GM12878 (cell line): Measurements from ENCODE around the gene ARVCF. TPM values are rescaled to one million over a fixed set of nuclear protein-coding genes. Genes with fewer than 3 reads are reported as not detected.

Experiments
- ATAC-seq: fragments of 200-7000 bp; cut with Tn5 transposase; 3 replicates; pipeline ENCODE4 v1.9.1; 2020; ENCODE audit warnings: mild to moderate bottlenecking, moderate library complexity
- BruUV-seq: library from RNA; stranded (reverse); fragments of 400-500 nt; replicated peaks from 2 replicates; lab custom pipeline; 2021; lab: Mats Ljungman, UMichigan
- CTCF ChIA-PET: fragments of 300-600 bp; sonication (Branson Sonifier 250); formaldehyde crosslinking; extraction: SDS; loops from one replicate; lab custom pipeline; 2021; ENCODE audit warnings: inconsistent platforms; lab: Yijun Ruan, JAX
- POLR2A ChIA-PET: fragments of 350-600 bp; formaldehyde crosslinking; extraction: SDS; loops from one replicate; lab custom pipeline; 2021; ENCODE audit warnings: inconsistent platforms; lab: Charles Lee
- RAD21 ChIA-PET: fragments of 300-600 bp; sonication (Branson Sonifier 250); formaldehyde crosslinking; loops from one replicate; lab custom pipeline; 2023; ENCODE audit warnings: antibody characterized with exemption; ENCODE audit not compliant: unreplicated experiment; lab: Charles Lee
- SMC1A ChIA-PET: fragments of 300-600 bp; sonication (Branson Sonifier 250); formaldehyde crosslinking; loops from one replicate; lab custom pipeline; 2023; ENCODE audit not compliant: unreplicated experiment, uncharacterized antibody; lab: Charles Lee
- DNase-seq: peaks from one replicate; pipeline ENCODE4 v3.0.0-alpha.2; 2011; ENCODE audit warnings: low read depth, low spot score
- FAIRE-seq: peaks from 3 replicates; lab custom pipeline; 2011; peaks lifted over from hg19 to GRCh38; lab: Jason Lieb, UNC
- H2AFZ ChIP-seq: 2 replicates; pipeline ENCODE4 v1.6.0; 2011; ENCODE audit warnings: low read depth, low read length, control low read depth; ENCODE audit not compliant: control insufficient read depth
- H3K27ac ChIP-seq: 2 replicates; pipeline ENCODE4 v1.5.1; 2011; ENCODE audit warnings: control low read depth; ENCODE audit not compliant: control insufficient read depth, insufficient read depth
- H3K27me3 ChIP-seq, 2 experiments: replicated peaks in 1 of 2; 2 replicates each; pipeline versions ENCODE4 v1.6.0 to v1.6.1; 2011; ENCODE audit warnings: low read length in 1 of 2; ENCODE audit not compliant: control insufficient read depth in 2 of 2, insufficient read depth in 2 of 2
- H3K36me3 ChIP-seq, 2 experiments: 2 replicates each; pipeline ENCODE4 v1.5.1; 2011; ENCODE audit warnings: low read length in 1 of 2; ENCODE audit not compliant: control insufficient read depth in 2 of 2, insufficient read depth in 2 of 2
- H3K4me1 ChIP-seq: 2 replicates; pipeline ENCODE4 v1.6.1; 2011; ENCODE audit warnings: mild to moderate bottlenecking, low read length, moderate library complexity, mixed read lengths; ENCODE audit not compliant: control insufficient read depth, insufficient read depth
- H3K4me2 ChIP-seq: 2 replicates; pipeline ENCODE4 v1.6.0; 2011; ENCODE audit warnings: control low read depth; ENCODE audit not compliant: control insufficient read depth, insufficient read depth
- H3K4me3 ChIP-seq: fragments of 200-600 bp; sonication (generic); 2 replicates; pipeline ENCODE4 v1.5.1; 2016
- H3K79me2 ChIP-seq: 2 replicates; pipeline ENCODE4 v1.6.0; 2011; ENCODE audit warnings: low read length; ENCODE audit not compliant: control insufficient read depth, insufficient read depth
- H3K9ac ChIP-seq: 2 replicates; pipeline ENCODE4 v1.8.0; 2011; ENCODE audit warnings: low read length, control low read depth, mixed read lengths; ENCODE audit not compliant: control insufficient read depth, insufficient read depth
- H3K9me3 ChIP-seq: replicated peaks from 3 replicates; pipeline ENCODE4 v1.5.1; 2011; ENCODE audit warnings: mild to moderate bottlenecking, low read length; ENCODE audit not compliant: control insufficient read depth, insufficient read depth
- H4K20me1 ChIP-seq: 2 replicates; pipeline ENCODE4 v1.6.0; 2011; ENCODE audit not compliant: control insufficient read depth, insufficient read depth
- CUX1 ChIP-seq: IDR thresholded peaks from 2 replicates; pipeline ENCODE4 v1.6.1; 2012; ENCODE audit warnings: improper control_type of control experiment, low read depth, low read length; ENCODE audit not compliant: insufficient replicate concordance
- NBN ChIP-seq: fragments of 450-650 bp; IDR thresholded peaks from 2 replicates; pipeline ENCODE4 v1.6.1; 2016
- NKRF ChIP-seq: fragments of 450-650 bp; conservative IDR thresholded peaks from 2 replicates; pipeline ENCODE4 v1.6.1; 2017; ENCODE audit warnings: mild to moderate bottlenecking, moderate library complexity
- PML ChIP-seq: IDR thresholded peaks from 2 replicates; pipeline ENCODE4 v1.6.1; 2012; ENCODE audit warnings: low read length, inconsistent platforms
- PRDM15 ChIP-seq: fragments of 450-650 bp; formaldehyde crosslinking; IDR thresholded peaks from 2 replicates; pipeline ENCODE4 v1.4.0; 2020; ENCODE audit warnings: mild to moderate bottlenecking, moderate library complexity
- STAT1 ChIP-seq: fragments of 450-650 bp; conservative IDR thresholded peaks from 2 replicates; pipeline ENCODE4 v1.6.1; 2014; ENCODE audit warnings: antibody characterized with exemption, mild to moderate bottlenecking
- ZNF592 ChIP-seq: fragments of 450-650 bp; IDR thresholded peaks from 2 replicates; pipeline ENCODE4 v1.6.1; 2017; ENCODE audit warnings: mild to moderate bottlenecking, moderate library complexity
- WGBS: methylation state at CpG from one replicate; pipeline ENCODE4 v1.1.6; 2016; ENCODE audit warnings: low lambda C conversion rate; ENCODE audit not compliant: insufficient replicate concordance, insufficient coverage; ENCODE audit errors: missing lambda C conversion rate; 5-methylcytosine and 5-hydroxymethylcytosine counted together
- in situ Hi-C: fragments of 300-500 bp; cut with MboI; formaldehyde crosslinking; loops from 9 replicates; pipeline ENCODE4 v1.14.3; 2018; ENCODE audit warnings: mixed read lengths
- intact Hi-C: fragments of 100-400 bp; cut with micrococcal nuclease; formaldehyde crosslinking; loops from one replicate; pipeline ENCODE4 v1.14.2; 2022; ENCODE audit not compliant: unreplicated experiment
- polyA plus RNA-seq, 11 experiments: library from polyadenylated mRNA; depleted of rRNA in 4 of 11; unstranded in 6 of 11; stranded (reverse) in 5 of 11; fragments of >200 nt; fragmentation: Nextera tagmentation in 4 of 11; fragmentation: Illumina TruSeq in 1 of 11; extraction: Ambion mirVana in 4 of 11; extraction: Trizol in 1 of 11; gene quantifications; 1 replicate in 1 of 11; 2 replicates in 10 of 11; pipeline versions ENCODE4 v1.2.1 to v1.2.3, GENCODE V29; 2011 to 2016; ENCODE audit warnings: inconsistent platforms in 2 of 11, missing spikeins in 2 of 11, low read depth in 1 of 11
- total RNA-seq, 4 experiments: library from RNA; depleted of rRNA in 3 of 4; stranded (reverse); fragments of >200 nt in 3 of 4; fragmentation: Illumina TruSeq in 1 of 4; extraction: Trizol in 1 of 4; gene quantifications; 2 replicates each; pipeline versions ENCODE4 v1.2.1 to v1.2.3, GENCODE V29; 2013 to 2021

The ARVCF gene
- total and polyA plus RNA-seq, 10 of the 15 experiments (the other 5 are each of a cell fraction or from before 2014, with no cell fraction given) = 0.13 to 1.9 (median 1.0) TPM; not detected in 2

- ChIA-PET POLR2A (interaction anchor here (0.6 to 1.0 kb wide), 2 partner anchors 55 to 63 kb away, joined by 4 read pairs; no protein-coding TSS in a partner anchor), CTCF (interaction anchor here (0.7 to 1.0 kb wide), 3 partner anchors 11 to 258 kb away, joined by 4 read pairs; no protein-coding TSS in a partner anchor), SMC1A (no interaction called here), RAD21 (no interaction called here)
- no peak for FAIRE-seq
- no TSS peak for BruUV-seq
- Histone ChIP-seq H4K20me1 (no peaks in the 10 kb centered on the region), H3K27me3 (no peaks in the 10 kb centered on the region), H3K27ac (no peak overlapping the region), H3K9me3 (no peaks in the 10 kb centered on the region), H3K9ac (no peak overlapping the region), H3K79me2 (no peaks in the 10 kb centered on the region), H3K4me2 (no peak overlapping the region), H3K4me3 (no peak overlapping the region), H3K36me3 (peaks cover 0 to 3% of the 10 kb centered on the region in 2 experiments; a peak in 2 of 4 replicates), H3K4me1 (no peaks in the 10 kb centered on the region; the same call in 1 of the 2 replicates), H2AFZ (no peak overlapping the region)
- DNase-seq = no peak
- WGBS = 90% methylated on average over 16 of the region's 30 CpGs
- in situ Hi-C loops = no loop called here
- intact Hi-C loops = no loop called here
- ATAC-seq = no peak
- TF ChIP-seq STAT1 = no peak
- no peak for TF ChIP-seq ZNF592
- TF ChIP-seq NBN = no peak
- TF ChIP-seq NKRF = no peak
- no peak for TF ChIP-seq PRDM15
- TF ChIP-seq CUX1 = no peak
- TF ChIP-seq PML = no peak
Observed at GRCh38 chr22:19959043-19959586, 57.5 kb downstream of the ARVCF start.
